GM21423 (cell line): Measurements from ENCODE around the gene CACNA2D4.
"Not testable (repeated sequence)": the region's sequence is repeated elsewhere in the genome, so short reads cannot be mapped to it uniquely, and the experiment has no call there.

Experiments
- ATAC-seq: cut with Tn5 transposase; IDR thresholded peaks from one replicate; pipeline ENCODE4 v1.9.1; 2021; ENCODE audit warnings: mild to moderate bottlenecking, moderate library complexity; ENCODE audit not compliant: unreplicated experiment

The CACNA2D4 gene, protein sequence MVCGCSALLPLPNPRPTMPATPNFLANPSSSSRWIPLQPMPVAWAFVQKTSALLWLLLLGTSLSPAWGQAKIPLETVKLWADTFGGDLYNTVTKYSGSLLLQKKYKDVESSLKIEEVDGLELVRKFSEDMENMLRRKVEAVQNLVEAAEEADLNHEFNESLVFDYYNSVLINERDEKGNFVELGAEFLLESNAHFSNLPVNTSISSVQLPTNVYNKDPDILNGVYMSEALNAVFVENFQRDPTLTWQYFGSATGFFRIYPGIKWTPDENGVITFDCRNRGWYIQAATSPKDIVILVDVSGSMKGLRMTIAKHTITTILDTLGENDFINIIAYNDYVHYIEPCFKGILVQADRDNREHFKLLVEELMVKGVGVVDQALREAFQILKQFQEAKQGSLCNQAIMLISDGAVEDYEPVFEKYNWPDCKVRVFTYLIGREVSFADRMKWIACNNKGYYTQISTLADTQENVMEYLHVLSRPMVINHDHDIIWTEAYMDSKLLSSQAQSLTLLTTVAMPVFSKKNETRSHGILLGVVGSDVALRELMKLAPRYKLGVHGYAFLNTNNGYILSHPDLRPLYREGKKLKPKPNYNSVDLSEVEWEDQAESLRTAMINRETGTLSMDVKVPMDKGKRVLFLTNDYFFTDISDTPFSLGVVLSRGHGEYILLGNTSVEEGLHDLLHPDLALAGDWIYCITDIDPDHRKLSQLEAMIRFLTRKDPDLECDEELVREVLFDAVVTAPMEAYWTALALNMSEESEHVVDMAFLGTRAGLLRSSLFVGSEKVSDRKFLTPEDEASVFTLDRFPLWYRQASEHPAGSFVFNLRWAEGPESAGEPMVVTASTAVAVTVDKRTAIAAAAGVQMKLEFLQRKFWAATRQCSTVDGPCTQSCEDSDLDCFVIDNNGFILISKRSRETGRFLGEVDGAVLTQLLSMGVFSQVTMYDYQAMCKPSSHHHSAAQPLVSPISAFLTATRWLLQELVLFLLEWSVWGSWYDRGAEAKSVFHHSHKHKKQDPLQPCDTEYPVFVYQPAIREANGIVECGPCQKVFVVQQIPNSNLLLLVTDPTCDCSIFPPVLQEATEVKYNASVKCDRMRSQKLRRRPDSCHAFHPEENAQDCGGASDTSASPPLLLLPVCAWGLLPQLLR

DNA sequence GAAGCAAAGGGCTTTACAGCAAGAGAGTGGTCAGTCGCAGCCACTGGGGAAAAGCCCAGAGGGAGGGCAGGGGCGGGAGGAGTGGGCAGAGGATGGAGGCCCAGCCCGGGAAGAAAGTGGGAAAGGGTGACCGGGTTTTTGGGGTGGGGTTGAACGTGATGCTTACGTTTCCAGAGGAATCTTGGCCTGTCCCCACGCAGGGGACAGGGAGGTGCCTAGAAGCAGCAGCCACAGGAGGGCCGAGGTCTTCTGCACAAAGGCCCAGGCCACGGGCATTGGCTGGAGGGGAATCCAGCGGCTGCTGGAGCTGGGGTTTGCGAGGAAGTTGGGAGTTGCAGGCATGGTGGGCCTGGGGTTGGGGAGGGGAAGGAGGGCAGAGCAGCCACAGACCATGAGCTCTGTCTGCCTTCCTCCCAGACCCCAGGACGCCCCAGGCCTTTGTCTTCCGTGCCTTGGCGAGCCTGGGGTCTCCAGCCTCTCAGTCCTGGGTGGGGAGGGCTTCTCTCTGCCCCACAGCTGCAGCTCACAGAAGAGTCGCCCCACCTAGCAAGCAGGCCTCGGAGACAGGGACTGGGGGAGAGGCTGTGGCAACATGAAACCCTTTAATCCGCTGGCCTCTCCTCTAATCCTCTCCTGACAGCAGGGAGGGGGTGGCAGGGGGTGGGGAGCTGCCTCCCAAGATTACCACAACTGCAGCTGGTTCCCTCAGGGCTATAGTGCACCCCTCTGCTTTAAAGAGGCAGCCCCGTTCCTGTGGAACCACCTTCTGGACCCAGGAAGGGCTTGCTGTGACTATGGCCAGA, at the start of gene CACNA2D4:
CACNA2D4 (minus strand) TSS at position 572 of the 803 bp plus-strand sequence; CDS start at position 393, 179 bp downstream.
- no peak for ATAC-seq

DNA sequence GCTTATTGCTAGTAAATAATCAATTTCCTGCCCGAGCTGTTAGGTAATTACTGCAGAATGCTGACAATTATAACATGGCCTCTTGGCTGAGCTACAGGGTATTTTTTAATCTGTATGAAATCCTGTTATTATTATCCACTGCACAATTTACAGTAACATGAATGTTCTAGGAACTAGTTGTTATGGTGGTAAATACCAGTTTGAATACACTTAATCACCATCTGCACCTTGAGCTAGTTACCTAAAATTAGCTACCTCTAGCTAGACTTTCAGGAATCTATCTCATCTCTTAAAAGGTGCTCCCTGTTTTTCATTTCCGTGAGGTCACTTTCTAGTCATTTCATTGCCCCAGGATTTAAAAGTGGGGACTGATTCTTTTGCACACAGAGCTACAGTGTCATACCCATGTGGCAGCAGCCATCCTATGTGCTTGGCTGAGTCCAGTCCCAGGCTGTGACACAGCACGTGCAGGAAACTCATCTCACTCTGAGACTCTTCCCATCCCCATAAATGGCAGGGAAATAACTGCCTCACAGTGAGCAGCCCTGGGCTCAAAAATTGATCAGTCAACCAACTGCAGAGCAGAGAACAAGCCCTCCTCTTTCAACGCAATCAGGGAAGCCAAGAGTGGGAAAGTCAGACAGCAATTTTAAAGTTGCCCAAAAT, 48.2 kb upstream of the CACNA2D4 start:
- ATAC-seq: no peak

DNA sequence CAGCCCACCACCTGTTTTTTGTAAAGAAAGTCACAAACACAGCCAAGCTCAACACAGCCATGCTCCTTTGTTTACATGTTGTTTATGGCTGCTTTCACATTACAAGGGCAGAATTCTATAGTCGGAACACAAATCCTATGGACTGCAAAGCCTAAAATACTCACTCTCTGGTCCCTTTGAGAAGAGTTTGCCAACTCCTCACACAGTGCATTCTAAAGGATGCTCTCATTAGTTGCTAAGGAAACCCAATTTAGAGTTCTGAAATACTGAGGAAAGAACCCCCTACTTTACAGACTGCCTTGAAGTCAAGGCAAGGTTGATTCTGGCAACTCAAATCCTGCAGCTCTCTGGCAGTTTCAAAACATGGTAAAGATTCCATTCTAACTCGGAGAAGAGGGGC, 47.5 kb upstream of the CACNA2D4 start:
- ATAC-seq: no peak

DNA sequence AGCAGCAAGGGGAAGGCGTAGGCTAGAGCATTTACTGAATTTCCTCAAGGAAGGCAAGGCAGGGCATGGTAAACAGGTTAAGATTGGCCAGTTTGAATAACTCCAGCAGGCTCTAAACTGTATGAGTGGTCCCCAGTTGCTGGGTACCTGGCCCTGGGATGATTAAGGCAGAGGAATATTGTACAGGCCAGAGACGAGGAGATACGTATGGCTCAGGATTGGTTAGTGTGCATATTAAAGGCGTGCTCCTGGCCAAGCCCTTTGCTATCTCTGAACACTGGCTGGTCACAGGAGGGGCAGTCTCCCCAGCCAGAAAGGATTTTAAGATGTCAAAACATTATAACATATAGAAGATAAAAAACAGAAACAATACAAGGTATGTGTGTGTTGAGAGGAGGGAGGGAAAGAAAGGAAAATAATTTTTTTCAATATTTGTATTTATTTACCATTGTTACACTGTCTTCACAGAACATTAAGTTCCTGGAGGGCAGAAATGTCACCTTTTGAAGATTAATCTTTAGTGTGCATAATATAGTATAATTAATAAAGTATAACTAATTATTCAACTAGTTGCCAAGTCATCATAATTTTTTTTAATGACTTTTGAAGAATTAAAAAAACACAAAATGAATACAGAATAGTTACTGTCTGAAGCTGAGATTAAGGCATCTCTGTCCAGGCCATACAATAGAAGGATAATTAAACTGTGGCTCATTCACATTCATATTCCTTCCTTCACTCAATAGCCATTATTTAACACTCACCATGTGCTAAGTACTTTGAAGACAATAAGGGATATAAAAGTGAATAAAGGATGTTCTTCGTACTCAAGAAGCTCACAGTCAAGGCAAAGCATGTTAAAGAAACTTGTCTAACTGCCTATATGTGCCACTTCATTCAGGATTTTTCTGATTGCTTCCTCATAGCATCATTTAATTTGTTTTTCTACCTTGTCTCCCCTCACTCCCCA, 43.9 kb upstream of the CACNA2D4 start:
- ATAC-seq: no peak

DNA sequence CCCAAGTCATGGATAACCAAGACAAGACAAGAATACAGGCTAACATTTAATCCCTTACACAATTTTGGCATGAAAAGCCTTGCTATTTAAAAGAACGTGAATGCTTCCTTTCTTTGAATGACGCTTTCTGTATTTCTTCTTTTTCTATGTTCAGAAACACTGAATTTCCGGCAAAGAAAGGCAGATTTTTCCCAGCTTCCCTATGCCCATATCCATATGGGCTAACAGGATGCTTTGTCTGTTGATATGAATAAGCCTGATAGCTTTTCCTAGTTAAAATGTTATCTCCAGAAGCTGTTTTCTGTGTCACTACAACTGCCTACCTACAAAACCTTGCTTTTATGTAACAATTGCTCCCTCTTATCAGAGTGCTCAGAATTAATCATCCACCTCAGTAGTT, 38.3 kb upstream of the CACNA2D4 start:
- no peak for ATAC-seq

DNA sequence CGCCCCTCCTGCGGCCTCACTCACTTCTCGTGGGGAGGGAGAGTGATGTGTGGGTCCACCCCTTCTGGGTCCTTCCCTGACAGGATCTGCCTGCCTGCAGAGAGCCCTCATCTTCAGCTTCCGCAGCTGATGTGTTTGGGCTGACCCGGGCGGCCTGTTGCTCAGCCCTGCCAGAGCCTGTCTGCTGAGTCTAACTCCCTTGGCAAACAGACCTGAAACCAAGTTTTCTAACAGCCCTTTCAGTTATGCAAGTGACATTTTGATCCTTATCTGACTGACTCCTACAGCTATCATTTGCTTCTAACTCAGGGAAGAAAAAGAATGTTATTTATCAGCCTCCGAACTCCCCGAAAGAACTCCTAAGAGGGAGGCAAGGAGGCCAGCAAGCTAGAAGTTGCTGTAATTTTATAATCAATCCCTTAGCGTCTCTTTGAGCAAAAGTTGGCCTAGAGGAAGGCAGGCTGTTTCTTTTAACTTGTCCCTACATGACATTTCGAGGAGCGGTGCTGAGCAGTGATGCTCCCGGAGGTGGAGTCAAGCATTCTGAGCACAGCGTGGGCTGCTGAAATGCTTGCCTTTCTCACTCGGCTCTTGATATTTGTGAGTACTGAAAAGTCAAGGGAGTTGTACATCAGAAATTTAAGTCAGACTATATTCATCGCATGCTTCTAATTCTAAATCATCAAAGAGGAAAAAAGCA, 31.5 kb upstream of the CACNA2D4 start:
- no peak for ATAC-seq

DNA sequence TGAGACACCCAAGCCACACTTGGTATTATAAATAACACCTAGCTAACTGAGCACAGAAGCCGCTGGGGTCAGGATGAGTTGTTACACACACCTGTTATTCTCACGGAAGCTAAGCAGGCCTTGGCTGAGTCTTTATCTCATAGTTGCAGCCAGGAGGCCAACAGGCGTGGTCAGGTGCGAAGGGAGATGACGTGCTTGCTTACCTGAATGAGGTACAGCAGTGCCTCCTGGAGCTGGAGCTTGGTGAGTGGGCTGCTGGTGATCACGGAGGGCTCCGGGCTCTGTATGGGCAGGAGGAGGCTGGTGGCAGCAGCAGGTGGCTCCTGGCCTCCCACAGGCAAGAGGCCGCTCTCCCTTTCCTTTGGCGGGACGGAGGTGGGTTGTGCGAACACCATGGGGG, 30.4 kb upstream of the CACNA2D4 start:
- ATAC-seq: no peak

DNA sequence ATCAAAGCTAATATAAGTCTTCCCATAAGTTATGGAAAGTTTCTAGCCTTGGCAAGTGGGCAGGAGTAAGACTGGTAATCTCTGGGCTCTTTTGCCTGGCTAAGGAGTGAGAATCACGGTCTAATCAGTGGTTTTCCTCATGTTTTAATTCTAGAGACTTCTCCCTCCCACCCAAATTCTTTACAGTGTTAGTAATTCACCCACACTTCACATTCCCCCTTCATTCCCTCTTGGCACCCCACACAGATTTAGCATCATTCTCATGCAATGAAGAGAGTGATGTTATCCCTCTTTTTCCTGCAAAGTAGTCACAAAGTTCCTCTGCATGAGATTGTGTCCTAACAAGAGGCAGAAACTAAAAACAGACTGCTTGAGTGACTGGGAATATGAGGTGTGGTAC, 28.6 kb upstream of the CACNA2D4 start:
- no peak for ATAC-seq

DNA sequence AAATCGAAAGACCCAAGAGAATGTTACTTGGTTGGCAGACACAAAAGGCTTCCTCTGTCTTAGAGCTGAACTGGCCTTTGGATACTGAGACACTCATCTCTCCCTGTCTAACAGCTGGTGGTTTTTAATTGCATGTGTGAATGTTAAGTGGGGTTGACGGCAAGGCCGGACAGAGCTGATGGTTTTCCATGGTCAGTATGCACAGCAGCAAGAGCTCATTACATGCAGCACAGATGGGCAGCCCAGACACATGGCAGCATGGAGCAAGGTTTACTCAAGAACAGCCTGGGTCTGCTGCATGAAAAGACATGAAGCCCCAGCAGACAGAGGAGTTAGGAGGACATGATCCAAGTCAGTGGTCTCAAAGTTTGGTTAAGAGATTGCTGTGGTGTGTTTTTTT, 27.8 kb upstream of the CACNA2D4 start:
- ATAC-seq: no peak

DNA sequence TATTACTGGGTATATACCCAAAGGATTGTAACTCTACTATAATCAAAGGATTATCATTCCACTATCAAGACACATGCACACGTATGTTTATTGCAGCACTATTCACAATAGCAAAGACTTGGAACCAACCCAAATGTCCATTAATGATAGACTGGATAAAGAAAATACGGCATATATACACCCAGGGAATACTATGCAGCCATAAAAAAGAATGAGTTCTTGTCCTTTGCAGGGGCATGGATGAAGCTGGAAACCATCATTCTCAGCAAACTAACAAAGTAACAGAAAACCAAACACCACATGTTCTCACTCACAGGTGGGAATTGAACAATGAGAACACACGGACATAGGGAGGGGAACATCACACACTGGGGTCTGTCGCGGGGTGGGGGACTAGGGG, 27.1 kb upstream of the CACNA2D4 start:
- ATAC-seq: not testable (repeated sequence)

DNA sequence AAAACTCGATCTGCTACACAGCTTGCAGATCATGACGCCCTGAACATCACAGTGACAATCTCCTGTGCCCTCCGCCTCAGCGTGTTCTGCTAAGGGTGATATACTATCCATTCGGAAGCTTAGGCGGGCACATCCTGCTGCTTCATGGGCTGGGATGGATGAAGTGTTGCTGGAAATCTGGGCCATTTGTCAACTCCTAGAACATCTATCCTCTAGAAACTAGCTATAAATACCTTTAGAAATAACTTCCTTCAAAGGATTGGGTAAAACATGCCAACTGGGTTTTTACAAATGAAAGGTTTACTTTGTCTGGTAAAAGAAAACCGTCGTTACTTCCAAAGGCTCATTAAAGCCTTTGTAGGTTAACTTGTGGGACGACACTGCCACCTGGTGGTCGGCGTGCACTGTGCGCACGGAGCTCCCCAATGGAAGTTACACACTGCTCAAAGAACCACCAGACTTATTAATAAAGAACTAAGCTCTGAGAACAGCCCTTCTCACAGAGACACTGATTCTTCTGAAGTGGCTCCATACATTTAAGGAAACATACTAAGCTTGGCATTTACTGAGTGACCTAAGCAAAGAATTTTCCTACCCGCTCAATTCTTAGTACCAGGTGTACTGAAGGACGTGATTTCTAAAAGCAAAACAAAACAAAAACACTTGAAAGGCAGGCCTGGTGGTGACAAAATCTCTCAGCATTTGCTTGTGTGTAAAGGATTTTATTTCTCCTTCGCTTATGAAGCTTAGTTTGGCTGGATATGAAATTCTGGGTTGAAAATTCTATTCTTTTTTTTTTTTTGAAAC, 21.6 kb upstream of the CACNA2D4 start:
- peak; percentile 72 for ATAC-seq

DNA sequence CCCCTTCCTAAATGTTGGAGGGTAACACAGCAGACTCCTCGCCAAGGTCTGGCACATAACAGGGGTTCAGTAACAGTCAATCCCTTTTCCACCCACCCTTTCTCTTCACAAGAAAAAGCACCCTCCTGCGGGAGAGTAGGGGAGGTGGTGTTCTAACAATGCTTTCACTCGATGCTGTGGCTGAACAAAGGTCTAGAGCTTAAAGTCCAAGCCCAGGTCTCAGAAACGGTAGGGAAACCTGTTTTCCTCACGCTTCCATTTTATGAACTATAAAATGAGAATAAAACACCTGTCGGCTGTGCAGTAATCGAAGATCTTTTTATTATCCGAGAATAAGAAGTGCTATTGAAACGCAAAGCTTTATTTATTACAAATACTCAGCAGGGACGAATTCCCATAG, 20.9 kb upstream of the CACNA2D4 start:
- no peak for ATAC-seq

DNA sequence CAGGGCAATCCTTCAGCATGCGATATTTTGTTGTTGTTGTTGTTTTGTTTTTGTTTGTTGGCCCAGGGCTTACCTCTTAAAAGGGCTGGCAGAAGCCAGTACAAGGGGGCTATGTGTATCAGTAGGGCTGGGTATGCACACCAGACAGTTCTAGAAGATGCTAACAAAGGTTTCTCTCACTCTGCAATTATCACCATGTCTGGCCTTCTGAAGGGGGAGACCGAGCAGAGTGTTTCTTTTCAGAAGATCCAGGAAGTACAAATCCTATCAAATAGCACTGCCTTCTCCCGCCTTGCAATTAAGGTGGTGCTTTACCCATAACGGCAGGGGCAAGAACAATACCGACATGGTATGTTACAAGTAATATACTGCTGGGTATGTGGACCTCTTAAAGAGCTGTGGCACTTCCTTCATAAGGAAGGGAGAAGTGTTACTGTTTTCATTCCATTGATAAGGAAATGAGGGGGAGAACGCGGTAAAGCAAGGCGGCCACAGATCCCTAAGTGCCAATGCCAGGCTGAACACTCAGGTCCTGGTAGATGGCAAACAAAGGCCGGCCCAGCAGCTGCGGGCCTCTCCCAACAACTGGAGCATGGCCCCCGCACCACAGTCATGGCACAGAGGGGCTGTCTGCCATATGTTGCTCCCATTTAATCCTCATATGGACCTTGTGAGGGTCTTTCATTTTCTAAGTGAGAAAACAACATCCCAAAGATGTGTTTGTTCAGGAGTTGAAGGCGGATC, 19.2 kb upstream of the CACNA2D4 start:
- no peak for ATAC-seq

DNA sequence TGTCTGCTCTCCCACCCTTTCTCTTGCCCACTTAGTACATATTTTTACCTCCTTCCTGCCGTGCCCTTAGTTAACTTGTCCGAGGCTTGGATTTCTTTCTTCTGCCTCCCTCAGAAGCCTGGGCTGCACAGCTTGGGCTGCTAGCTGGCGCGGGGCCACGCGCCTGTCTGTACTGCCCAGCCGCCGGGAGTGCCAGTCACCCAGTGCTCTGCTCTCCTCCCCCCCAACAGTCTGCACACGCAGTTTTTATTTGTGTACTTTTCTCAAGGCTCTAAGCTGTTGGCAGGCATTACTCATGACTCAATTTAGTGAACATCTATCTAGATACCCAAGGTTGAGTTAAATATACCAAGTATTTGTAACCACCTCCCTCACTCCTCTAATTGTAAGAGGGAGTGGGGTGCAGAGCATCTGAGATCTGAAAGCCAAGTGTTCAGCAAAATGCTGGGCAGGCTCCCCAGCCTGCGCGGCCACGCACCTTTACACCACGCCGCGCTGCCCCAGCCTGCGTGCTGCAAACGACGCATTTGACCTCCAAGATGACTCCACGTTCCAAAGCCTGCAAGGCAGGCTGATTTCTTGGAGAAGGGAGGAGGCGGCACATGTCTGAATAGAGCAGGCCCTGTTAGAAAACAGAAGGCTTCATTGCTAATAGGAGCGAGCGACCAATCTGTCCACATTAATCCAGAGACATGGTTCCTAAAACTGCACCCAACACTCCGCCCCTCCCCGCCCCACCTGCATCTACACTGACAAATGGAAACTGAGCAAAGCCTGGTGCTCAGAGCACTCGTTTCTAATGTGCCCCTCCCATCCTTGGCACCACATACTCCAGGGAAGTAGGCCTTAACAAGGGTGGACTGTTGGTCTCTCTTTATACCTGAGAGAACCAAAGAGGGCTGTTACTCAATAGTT, 18.2 kb upstream of the CACNA2D4 start:
- ATAC-seq: no peak

DNA sequence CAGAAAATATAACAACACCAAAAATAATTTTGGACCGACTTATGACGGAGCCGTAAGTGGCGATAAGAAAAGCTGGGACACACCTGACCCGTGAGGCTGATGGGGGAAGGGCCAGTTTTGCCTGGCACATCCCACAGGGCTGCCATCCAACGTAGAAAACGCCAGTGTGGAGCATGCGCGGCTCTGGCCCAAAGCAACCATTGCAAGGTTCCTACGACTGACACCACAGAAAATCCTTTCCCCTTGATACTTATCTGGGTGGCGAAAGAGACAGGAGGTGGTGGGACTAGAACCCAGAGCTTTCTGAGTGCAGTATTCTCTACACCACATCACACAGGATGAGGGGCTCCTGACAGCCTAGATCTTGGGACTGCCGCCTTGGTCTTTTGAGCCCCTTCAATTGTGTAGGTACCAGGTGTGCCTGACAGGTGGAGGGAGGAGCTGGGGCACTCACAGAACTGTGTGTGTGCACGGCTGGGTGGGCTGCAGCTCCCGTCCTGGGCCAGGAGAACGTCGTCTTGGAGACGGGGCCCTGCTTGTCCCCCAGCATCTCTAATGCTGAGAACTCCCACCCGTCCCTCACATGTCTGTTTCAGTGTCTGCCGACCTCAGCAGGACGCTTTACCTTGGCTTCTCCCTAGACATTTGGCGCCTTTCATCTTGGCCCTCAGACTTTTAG, 17.4 kb upstream of the CACNA2D4 start:
- no peak for ATAC-seq
